Karpas-422 (cell line): ENCODE results near the gene PRR15L. TPM values are rescaled to one million over a fixed set of nuclear protein-coding genes. Genes with fewer than 3 reads are reported as not detected.
"Not testable (repeated sequence)": the region's sequence is repeated elsewhere in the genome, so short reads cannot be mapped to it uniquely, and the experiment has no call there.

Experiments used
- DNase-seq: peaks from one replicate; pipeline ENCODE4 v3.0.0-alpha.2; 2015
- H2AFZ ChIP-seq: fragments of 200-600 bp; sonication (generic); 2 replicates; pipeline ENCODE4 v1.6.1; 2014; ENCODE audit warnings: antibody characterized with exemption, low read length, mixed read lengths
- H3K27ac ChIP-seq: fragments of 200-600 bp; sonication (generic); 2 replicates; pipeline ENCODE4 v1.5.1; 2014; ENCODE audit warnings: mild to moderate bottlenecking, low read length, moderate library complexity
- H3K27me3 ChIP-seq: fragments of 200-600 bp; sonication (generic); 2 replicates; pipeline ENCODE4 v1.6.1; 2014; ENCODE audit warnings: low read length, mixed read lengths
- H3K36me3 ChIP-seq: fragments of 200-600 bp; sonication (generic); 2 replicates; pipeline ENCODE4 v1.6.1; 2014; ENCODE audit warnings: low read length, mixed read lengths; ENCODE audit not compliant: insufficient read depth
- H3K4me1 ChIP-seq: fragments of 200-600 bp; sonication (generic); 2 replicates; pipeline ENCODE4 v1.6.1; 2014; ENCODE audit warnings: mild to moderate bottlenecking, low read length, mixed read lengths
- H3K4me2 ChIP-seq: fragments of 200-600 bp; sonication (generic); 2 replicates; pipeline ENCODE4 v1.6.1; 2014; ENCODE audit warnings: low read length, low read depth, mild to moderate bottlenecking; ENCODE audit not compliant: poor library complexity, severe bottlenecking
- H3K4me3 ChIP-seq: fragments of 200-600 bp; sonication (generic); 2 replicates; pipeline ENCODE4 v1.5.1; 2014; ENCODE audit warnings: mild to moderate bottlenecking, antibody characterized with exemption, low read length, mixed read lengths
- H3K79me2 ChIP-seq: fragments of 200-600 bp; sonication (generic); 2 replicates; pipeline ENCODE4 v1.6.1; 2014; ENCODE audit warnings: mild to moderate bottlenecking, low read length, mixed read lengths
- H3K9ac ChIP-seq: fragments of 200-600 bp; sonication (generic); 2 replicates; pipeline ENCODE4 v1.6.0; 2014; ENCODE audit warnings: low read length
- H3K9me2 ChIP-seq: fragments of 200-600 bp; sonication (generic), shearing (Covaris generic); replicated peaks from 2 replicates; pipeline ENCODE4 v1.6.0; 2014; ENCODE audit warnings: mild to moderate bottlenecking, low read length, moderate library complexity; ENCODE audit not compliant: insufficient read depth
- H3K9me3 ChIP-seq: fragments of 300-700, 200-600 bp; sonication (generic); 2 replicates; pipeline ENCODE4 v1.6.1; 2014; ENCODE audit warnings: low read length, mixed read lengths
- H4K20me1 ChIP-seq: fragments of 200-600 bp; sonication (generic); 2 replicates; pipeline ENCODE4 v1.6.1; 2014; ENCODE audit warnings: mild to moderate bottlenecking, antibody characterized with exemption, low read length, low read depth; ENCODE audit not compliant: insufficient read depth
- total RNA-seq: library from RNA; depleted of rRNA; stranded (reverse); fragments of >200 nt; shearing (Covaris generic); gene quantifications from 2 replicates; pipeline ENCODE4 v1.2.3, GENCODE V29; 2014; ENCODE audit warnings: low replicate concordance

Gene PRR15L
- total RNA-seq, 1 experiment from 2014 or later = 0.97 TPM

DNA sequence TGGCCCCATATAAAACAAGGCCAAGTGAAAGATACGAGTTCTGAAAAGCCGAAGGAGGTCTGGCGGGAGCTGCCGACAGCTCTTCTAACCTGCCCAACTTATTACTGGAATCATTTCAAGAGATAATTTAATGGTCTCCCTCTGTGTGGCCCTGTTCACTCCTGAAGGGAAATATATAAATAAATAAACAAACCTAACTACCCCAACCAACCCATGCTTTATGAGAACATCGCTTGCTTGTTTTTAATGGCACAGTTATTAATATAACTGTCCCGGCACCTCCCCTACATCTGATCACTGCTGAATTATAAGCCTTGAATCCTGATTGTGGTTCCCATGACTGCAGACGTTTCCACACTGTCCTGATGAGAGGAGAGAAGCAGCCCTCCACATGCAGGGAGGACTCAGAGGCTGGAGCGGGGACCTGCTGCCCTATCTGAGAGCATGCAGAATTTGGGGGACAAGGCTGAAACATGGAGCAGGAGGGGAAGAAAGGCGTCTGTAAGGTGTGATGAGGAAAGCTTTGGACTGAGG lies 35.4 kb upstream of the PRR15L start:
- Histone ChIP-seq H3K4me3 (no peak overlapping the region), H2AFZ (no peak overlapping the region), H3K27me3 (no peaks in the 10 kb centered on the region), H3K27ac (no peak overlapping the region), H3K79me2 (no peaks in the 10 kb centered on the region), H3K4me2 (no peak overlapping the region), H4K20me1 (no peaks in the 10 kb centered on the region), H3K9me2 (no peaks in the 10 kb centered on the region), H3K9me3 (no peaks in the 10 kb centered on the region), H3K4me1 (peaks cover 8% of the 10 kb centered on the region), H3K36me3 (no peaks in the 10 kb centered on the region), H3K9ac (no peak overlapping the region)
- no peak for DNase-seq

DNA sequence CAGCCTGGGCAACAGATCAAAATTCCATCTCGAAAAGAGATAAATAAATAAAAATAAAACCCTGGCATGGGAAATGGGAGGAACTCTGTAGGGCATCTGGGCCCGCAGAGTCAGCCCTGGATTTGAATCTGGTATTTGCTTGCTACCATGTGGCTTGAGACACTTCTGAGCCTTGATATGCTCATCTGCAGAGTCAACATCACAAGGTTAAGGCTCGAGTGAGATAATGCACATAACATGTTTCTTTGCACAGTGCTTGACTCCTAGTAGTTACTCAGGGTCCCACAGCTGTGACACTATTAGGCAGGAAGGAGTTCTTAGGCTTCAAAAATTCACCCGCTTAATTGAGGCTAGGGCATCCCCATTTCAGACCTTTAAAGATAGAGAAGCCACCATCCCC lies 34.5 kb upstream of the PRR15L start:
- Histone ChIP-seq H3K9me3 (no peaks in the 10 kb centered on the region), H3K4me1 (peaks cover 17% of the 10 kb centered on the region), H3K9me2 (no peaks in the 10 kb centered on the region), H3K79me2 (no peaks in the 10 kb centered on the region), H3K27me3 (no peaks in the 10 kb centered on the region), H3K9ac (no peak overlapping the region), H4K20me1 (no peaks in the 10 kb centered on the region), H3K27ac (no peak overlapping the region), H2AFZ (no peak overlapping the region), H3K36me3 (no peaks in the 10 kb centered on the region), H3K4me2 (no peak overlapping the region), H3K4me3 (no peak overlapping the region)
- DNase-seq = no peak

DNA sequence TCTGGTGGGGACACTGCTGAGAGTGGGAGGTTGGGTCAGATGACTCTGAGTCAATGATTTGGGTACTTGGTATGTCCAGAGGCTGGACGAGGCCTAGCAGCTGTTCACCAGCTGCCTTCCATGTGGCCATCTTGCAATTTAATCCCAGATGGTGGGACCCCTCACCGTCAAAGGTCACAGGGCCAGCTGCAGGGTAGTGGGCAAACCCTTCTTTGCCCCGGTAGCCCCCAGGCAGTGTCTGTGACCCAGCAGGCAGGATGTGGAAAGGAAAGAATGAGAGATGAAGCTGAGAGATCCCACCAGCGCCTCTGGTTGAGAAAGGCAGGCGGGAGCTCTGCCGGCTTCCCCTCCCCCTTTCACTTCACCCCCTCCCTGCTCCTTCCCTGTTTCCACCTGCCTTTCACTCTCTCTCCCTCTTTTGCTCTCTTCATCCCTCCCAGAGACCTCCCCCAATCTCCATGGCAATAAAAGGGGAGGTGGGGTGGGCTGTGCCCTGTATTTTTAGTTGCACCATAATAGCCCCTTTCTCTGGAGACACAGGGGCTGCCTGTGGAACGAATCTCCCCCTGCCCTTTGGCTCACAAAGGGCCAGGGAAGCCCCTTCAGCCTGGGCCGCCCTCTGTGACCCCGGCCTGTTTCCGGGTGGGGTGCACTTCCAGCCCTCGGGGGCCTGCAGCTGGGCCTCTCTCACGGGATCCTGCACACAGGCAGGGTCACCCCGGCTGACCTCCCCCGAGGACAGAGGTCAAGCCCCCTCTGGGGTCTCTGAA lies 33.5 kb upstream of the PRR15L start:
- H3K9ac ChIP-seq = no peak overlapping the region
- H3K4me2 ChIP-seq = no peak overlapping the region
- H3K79me2 ChIP-seq = no peaks in the 10 kb centered on the region
- H3K4me1 ChIP-seq = peaks cover 26% of the 10 kb centered on the region
- H2AFZ ChIP-seq = no peak overlapping the region
- H3K27ac ChIP-seq = no peak overlapping the region
- DNase-seq = no peak
- no peaks in the 10 kb centered on the region for H3K36me3 ChIP-seq
- no peaks in the 10 kb centered on the region for H3K9me3 ChIP-seq
- H4K20me1 ChIP-seq = peaks cover 3% of the 10 kb centered on the region; the same call in 1 of the 2 replicates
- H3K27me3 ChIP-seq = no peaks in the 10 kb centered on the region
- no peak overlapping the region for H3K4me3 ChIP-seq
- H3K9me2 ChIP-seq = no peaks in the 10 kb centered on the region

DNA sequence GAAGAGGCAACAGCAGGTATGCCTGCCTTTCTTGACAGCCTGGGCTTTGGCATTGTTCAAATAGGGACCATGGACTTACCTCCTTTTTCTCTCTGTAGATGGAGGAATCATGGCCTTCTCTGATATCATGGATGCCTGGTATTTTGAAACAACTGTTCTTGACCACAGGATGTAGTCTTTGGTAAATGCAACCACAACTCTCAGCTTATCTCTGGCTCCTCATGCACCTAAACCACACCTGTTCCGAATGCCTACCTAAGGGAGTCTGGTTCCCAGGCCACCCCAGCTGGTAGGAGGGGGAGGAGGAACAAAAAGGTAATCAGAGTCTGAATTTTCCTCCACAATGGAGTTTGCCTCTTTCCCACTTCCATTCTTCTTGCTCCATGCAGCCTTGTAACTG lies 32.0 kb upstream of the PRR15L start:
- DNase-seq = no peak
- H2AFZ ChIP-seq = no peak overlapping the region
- H3K9me3 ChIP-seq = no peaks in the 10 kb centered on the region
- H4K20me1 ChIP-seq = peaks cover 3% of the 10 kb centered on the region; the same call in 1 of the 2 replicates
- no peak overlapping the region for H3K4me3 ChIP-seq
- H3K27ac ChIP-seq = no peak overlapping the region
- no peak overlapping the region for H3K9ac ChIP-seq
- H3K79me2 ChIP-seq = no peaks in the 10 kb centered on the region
- H3K36me3 ChIP-seq = no peaks in the 10 kb centered on the region
- no peaks in the 10 kb centered on the region for H3K9me2 ChIP-seq
- H3K27me3 ChIP-seq = no peaks in the 10 kb centered on the region
- H3K4me1 ChIP-seq = peaks cover 18% of the 10 kb centered on the region
- H3K4me2 ChIP-seq = no peak overlapping the region

DNA sequence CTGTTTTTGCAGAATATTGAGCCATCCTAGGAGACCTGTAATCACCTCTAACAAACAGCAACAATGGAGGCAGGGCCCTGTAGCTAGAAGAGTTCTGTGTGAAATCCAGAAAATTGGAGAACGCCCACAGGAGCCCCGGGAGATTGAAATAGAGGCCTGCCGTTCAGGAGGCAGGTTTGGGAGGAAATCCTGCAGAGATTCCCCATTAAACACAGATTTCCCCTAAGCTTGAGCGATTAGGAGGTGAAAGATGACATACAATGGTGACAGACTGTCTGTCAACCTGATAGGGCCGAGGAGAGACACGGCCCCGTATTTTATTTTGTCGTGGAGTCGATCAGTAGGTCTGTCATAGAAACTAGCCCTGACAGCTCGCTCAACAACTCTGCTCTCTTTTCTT lies 31.5 kb upstream of the PRR15L start:
- no peaks in the 10 kb centered on the region for H3K9me2 ChIP-seq
- no peak for DNase-seq
- H3K4me1 ChIP-seq = peaks cover 18% of the 10 kb centered on the region
- H2AFZ ChIP-seq = no peak overlapping the region
- no peaks in the 10 kb centered on the region for H3K27me3 ChIP-seq
- peaks cover 3% of the 10 kb centered on the region; the same call in 1 of the 2 replicates for H4K20me1 ChIP-seq
- H3K36me3 ChIP-seq = peaks cover 3% of the 10 kb centered on the region; the same call in 1 of the 2 replicates
- no peaks in the 10 kb centered on the region for H3K79me2 ChIP-seq
- no peaks in the 10 kb centered on the region for H3K9me3 ChIP-seq
- H3K9ac ChIP-seq = no peak overlapping the region
- no peak overlapping the region for H3K27ac ChIP-seq
- H3K4me3 ChIP-seq = no peak overlapping the region
- no peak overlapping the region for H3K4me2 ChIP-seq

- DNase-seq, H3K9ac ChIP-seq, H3K27me3 ChIP-seq, H3K36me3 ChIP-seq, H3K4me2 ChIP-seq, H3K9me3 ChIP-seq, H3K9me2 ChIP-seq, H4K20me1 ChIP-seq, H3K79me2 ChIP-seq, H2AFZ ChIP-seq, H3K27ac ChIP-seq, H3K4me3 ChIP-seq: not testable (repeated sequence)
- H3K4me1 ChIP-seq = peaks cover 18% of the 10 kb centered on the region
These were observed 30.8 kb upstream of the PRR15L start for GRCh38 chr17:47988445-47988844.

GRCh38 chr17:47987240-47987835 lies 29.7 kb upstream of the PRR15L start:
- no peaks in the 10 kb centered on the region for H3K9me2 ChIP-seq
- H3K27me3 ChIP-seq = no peaks in the 10 kb centered on the region
- no peak overlapping the region for H3K9ac ChIP-seq
- no peak overlapping the region for H3K4me2 ChIP-seq
- H4K20me1 ChIP-seq = peaks cover 3% of the 10 kb centered on the region; the same call in 1 of the 2 replicates
- H3K4me1 ChIP-seq = peaks cover 18% of the 10 kb centered on the region
- H3K9me3 ChIP-seq = no peaks in the 10 kb centered on the region
- H3K36me3 ChIP-seq = peaks cover 11% of the 10 kb centered on the region; the same call in 1 of the 2 replicates
- no peak for DNase-seq
- no peak overlapping the region for H3K27ac ChIP-seq
- no peak overlapping the region for H2AFZ ChIP-seq
- no peaks in the 10 kb centered on the region for H3K79me2 ChIP-seq
- H3K4me3 ChIP-seq = no peak overlapping the region

DNA sequence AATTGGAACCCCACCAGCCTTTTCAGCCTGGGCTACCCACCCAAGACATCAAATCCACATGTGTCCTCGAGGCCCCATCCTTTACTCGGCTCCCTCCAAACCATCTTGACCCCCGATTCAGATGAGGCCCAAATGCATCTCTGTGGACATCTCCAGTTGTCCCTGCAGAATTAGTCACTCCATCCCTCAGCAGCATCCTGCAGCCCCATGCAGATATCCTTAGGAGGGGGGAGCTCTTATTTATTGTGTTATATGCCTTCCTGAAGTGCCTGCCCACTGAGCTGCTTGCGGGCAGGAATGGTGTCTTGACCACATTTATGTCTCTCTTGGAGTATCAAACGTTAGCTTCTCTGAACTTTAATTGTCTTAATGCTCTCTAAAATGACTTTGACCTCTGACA lies 28.8 kb upstream of the PRR15L start:
- no peak for DNase-seq
- Histone ChIP-seq H4K20me1 (peaks cover 3% of the 10 kb centered on the region; the same call in 1 of the 2 replicates), H2AFZ (no peak overlapping the region), H3K4me2 (no peak overlapping the region), H3K4me3 (no peak overlapping the region), H3K9me3 (no peaks in the 10 kb centered on the region), H3K9ac (no peak overlapping the region), H3K79me2 (no peaks in the 10 kb centered on the region), H3K9me2 (no peaks in the 10 kb centered on the region), H3K27me3 (no peaks in the 10 kb centered on the region), H3K27ac (no peak overlapping the region), H3K36me3 (peaks cover 18% of the 10 kb centered on the region), H3K4me1 (peaks cover 18% of the 10 kb centered on the region)
